ENCODE results near the gene ARHGEF6.
"Not testable (repeated sequence)": the region's sequence is repeated elsewhere in the genome, so short reads cannot be mapped to it uniquely, and the experiment has no call there.

The ARHGEF6 gene

GRCh38 chrX:136795132-136795531, 14.4 kb upstream of the ARHGEF6 start:
- H2AK5ac ChIP-seq (ENCODE audit: low read length, severe bottlenecking); H2BK5ac ChIP-seq (ENCODE audit: low read depth, low read length, poor library complexity, severe bottlenecking); H3K27me3 ChIP-seq (ENCODE audit: control insufficient read depth in 1 of 2, insufficient read depth in 1 of 2, low read length in 2 of 2); H3K36me3 ChIP-seq (ENCODE audit: control insufficient read depth in 1 of 2, insufficient read depth in 2 of 2, low read depth in 1 of 2, low read length in 2 of 2); H2AFZ ChIP-seq (ENCODE audit: low read depth, low read length); H2BK15ac ChIP-seq (ENCODE audit: low read depth, poor library complexity, severe bottlenecking); H3K27ac ChIP-seq (ENCODE audit: low read length, poor library complexity, severe bottlenecking); H3K4ac ChIP-seq (ENCODE audit: low read depth in 1 of 2, low read length in 2 of 2); H3K79me1 ChIP-seq (replicated peaks; ENCODE audit: low read length, poor library complexity, severe bottlenecking); H4K91ac ChIP-seq (ENCODE audit: low read length); H3K23ac ChIP-seq (ENCODE audit: low read length in 2 of 2); H3K14ac ChIP-seq (ENCODE audit: low read length in 2 of 2); H4K8ac ChIP-seq (ENCODE audit: low read length); H3K9me3 ChIP-seq (ENCODE audit: control insufficient read depth, low read length); H2BK12ac ChIP-seq (ENCODE audit: low read length in 2 of 2); H2BK120ac ChIP-seq (ENCODE audit: low read depth, low read length); H3K9ac ChIP-seq (ENCODE audit: low read length); H3K18ac ChIP-seq (ENCODE audit: low read depth in 1 of 2, low read length in 2 of 2); H3K4me2 ChIP-seq (ENCODE audit: low read length, poor library complexity, severe bottlenecking); H3K4me3 ChIP-seq (ENCODE audit: insufficient read depth in 1 of 2, low read depth in 1 of 2, low read length in 2 of 2); H3K4me1 ChIP-seq (ENCODE audit: control insufficient read depth, insufficient read depth, low read depth, low read length); DNase-seq: not testable (repeated sequence)
- no CpG with 5 or more reads among the region's 1 CpG for WGBS

DNA sequence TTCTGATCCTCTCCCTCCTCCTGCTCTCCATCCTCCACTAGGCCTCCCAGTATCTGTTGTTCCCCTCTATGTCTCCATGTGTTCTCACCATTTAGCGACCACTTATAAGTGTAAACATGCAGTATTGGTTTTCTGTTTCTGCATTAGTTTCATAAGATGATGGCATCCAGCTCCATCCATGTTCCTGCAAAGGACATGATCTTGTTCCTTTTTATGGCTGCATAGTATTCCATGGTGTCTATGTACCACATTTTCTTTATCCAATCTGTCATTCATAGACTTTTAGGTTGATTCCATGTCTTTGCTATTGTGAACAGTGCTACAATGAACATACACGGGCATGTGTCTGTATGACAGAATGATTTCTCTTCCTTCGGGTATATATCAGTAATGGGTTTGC, 13.9 kb upstream of the ARHGEF6 start:
- not testable (repeated sequence) for H3K27me3 ChIP-seq (ENCODE audit: control insufficient read depth in 1 of 2, insufficient read depth in 1 of 2, low read length in 2 of 2); H4K91ac ChIP-seq (ENCODE audit: low read length); H3K79me1 ChIP-seq (replicated peaks; ENCODE audit: low read length, poor library complexity, severe bottlenecking); H2AFZ ChIP-seq (ENCODE audit: low read depth, low read length); H3K4ac ChIP-seq (ENCODE audit: low read depth in 1 of 2, low read length in 2 of 2); H3K18ac ChIP-seq (ENCODE audit: low read depth in 1 of 2, low read length in 2 of 2); H3K4me1 ChIP-seq (ENCODE audit: control insufficient read depth, insufficient read depth, low read depth, low read length); H3K36me3 ChIP-seq (ENCODE audit: control insufficient read depth in 1 of 2, insufficient read depth in 2 of 2, low read depth in 1 of 2, low read length in 2 of 2); H3K9ac ChIP-seq (ENCODE audit: low read length); H2BK120ac ChIP-seq (ENCODE audit: low read depth, low read length); H3K14ac ChIP-seq (ENCODE audit: low read length in 2 of 2); DNase-seq; H2BK15ac ChIP-seq (ENCODE audit: low read depth, poor library complexity, severe bottlenecking); H3K4me3 ChIP-seq (ENCODE audit: insufficient read depth in 1 of 2, low read depth in 1 of 2, low read length in 2 of 2); H3K23ac ChIP-seq (ENCODE audit: low read length in 2 of 2); H2BK12ac ChIP-seq (ENCODE audit: low read length in 2 of 2); H3K27ac ChIP-seq (ENCODE audit: low read length, poor library complexity, severe bottlenecking); H2AK5ac ChIP-seq (ENCODE audit: low read length, severe bottlenecking); H3K9me3 ChIP-seq (ENCODE audit: control insufficient read depth, low read length); H4K8ac ChIP-seq (ENCODE audit: low read length); H2BK5ac ChIP-seq (ENCODE audit: low read depth, low read length, poor library complexity, severe bottlenecking); H3K4me2 ChIP-seq (ENCODE audit: low read length, poor library complexity, severe bottlenecking)
- no CpG with 5 or more reads among the region's 3 CpGs for WGBS

DNA sequence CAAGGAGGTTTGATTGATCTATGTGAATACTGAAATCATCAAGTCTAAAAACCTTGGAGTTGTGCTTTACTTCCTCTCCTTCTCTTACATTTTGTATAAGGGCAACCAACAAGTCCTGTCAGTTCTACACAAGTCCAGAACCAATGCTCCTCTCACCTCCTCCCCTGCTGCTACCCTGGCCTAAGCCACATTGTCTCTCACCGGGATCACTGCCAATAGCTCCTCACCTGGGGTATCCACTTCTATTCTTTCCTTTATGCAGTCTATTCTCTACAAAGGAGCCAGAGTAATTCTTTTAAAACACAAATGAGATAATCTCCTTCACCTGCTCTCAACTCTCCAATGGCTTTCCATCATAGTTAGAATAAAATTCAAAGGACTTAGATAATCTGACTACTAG, 13.3 kb upstream of the ARHGEF6 start:
- Histone ChIP-seq H2AK5ac (ENCODE audit: low read length, severe bottlenecking) (no peak overlapping the region), H3K4me1 (ENCODE audit: control insufficient read depth, insufficient read depth, low read depth, low read length) (no peaks in the 10 kb centered on the region), H3K36me3 (ENCODE audit: control insufficient read depth in 1 of 2, insufficient read depth in 2 of 2, low read depth in 1 of 2, low read length in 2 of 2) (no peaks in the 10 kb centered on the region), H3K14ac (ENCODE audit: low read length in 2 of 2) (no peak overlapping the region), H3K9me3 (ENCODE audit: control insufficient read depth, low read length) (peaks cover 5% of the 10 kb centered on the region), H3K27me3 (ENCODE audit: control insufficient read depth in 1 of 2, insufficient read depth in 1 of 2, low read length in 2 of 2) (no peaks in the 10 kb centered on the region), H4K8ac (ENCODE audit: low read length) (no peak overlapping the region), H3K4ac (ENCODE audit: low read depth in 1 of 2, low read length in 2 of 2) (no peak overlapping the region), H3K18ac (ENCODE audit: low read depth in 1 of 2, low read length in 2 of 2) (no peak overlapping the region), H3K23ac (ENCODE audit: low read length in 2 of 2) (no peak overlapping the region), H3K27ac (ENCODE audit: low read length, poor library complexity, severe bottlenecking) (no peak overlapping the region), H3K4me2 (ENCODE audit: low read length, poor library complexity, severe bottlenecking) (no peak overlapping the region), H3K79me1 (replicated peaks; ENCODE audit: low read length, poor library complexity, severe bottlenecking) (no peaks in the 10 kb centered on the region), H2BK120ac (ENCODE audit: low read depth, low read length) (no peak overlapping the region), H4K91ac (ENCODE audit: low read length) (no peak overlapping the region), H2BK5ac (ENCODE audit: low read depth, low read length, poor library complexity, severe bottlenecking) (no peak overlapping the region), H3K4me3 (ENCODE audit: insufficient read depth in 1 of 2, low read depth in 1 of 2, low read length in 2 of 2) (no peak overlapping the region), H2AFZ (ENCODE audit: low read depth, low read length) (no peak overlapping the region), H3K9ac (ENCODE audit: low read length) (no peak overlapping the region), H2BK15ac (ENCODE audit: low read depth, poor library complexity, severe bottlenecking) (no peak overlapping the region), H2BK12ac (ENCODE audit: low read length in 2 of 2) (no peak overlapping the region)
- WGBS = 90% methylated on average over 1 of the region's 1 CpG
- no peak for DNase-seq

GRCh38 chrX:136789856-136790255, 9.1 kb upstream of the ARHGEF6 start:
- Histone ChIP-seq H3K4me2 (ENCODE audit: low read length, poor library complexity, severe bottlenecking) (no peak overlapping the region), H2BK12ac (ENCODE audit: low read length in 2 of 2) (no peak overlapping the region), H3K4me1 (ENCODE audit: control insufficient read depth, insufficient read depth, low read depth, low read length) (no peaks in the 10 kb centered on the region), H3K79me1 (replicated peaks; ENCODE audit: low read length, poor library complexity, severe bottlenecking) (no peaks in the 10 kb centered on the region), H2AK5ac (ENCODE audit: low read length, severe bottlenecking) (no peak overlapping the region), H3K9ac (ENCODE audit: low read length) (no peak overlapping the region), H3K23ac (ENCODE audit: low read length in 2 of 2) (no peak overlapping the region), H2BK5ac (ENCODE audit: low read depth, low read length, poor library complexity, severe bottlenecking) (no peak overlapping the region), H3K14ac (ENCODE audit: low read length in 2 of 2) (no peak overlapping the region), H3K36me3 (ENCODE audit: control insufficient read depth in 1 of 2, insufficient read depth in 2 of 2, low read depth in 1 of 2, low read length in 2 of 2) (no peaks in the 10 kb centered on the region), H3K9me3 (ENCODE audit: control insufficient read depth, low read length) (peaks cover 2% of the 10 kb centered on the region), H4K91ac (ENCODE audit: low read length) (no peak overlapping the region), H2AFZ (ENCODE audit: low read depth, low read length) (no peak overlapping the region), H2BK15ac (ENCODE audit: low read depth, poor library complexity, severe bottlenecking) (no peak overlapping the region), H3K27me3 (ENCODE audit: control insufficient read depth in 1 of 2, insufficient read depth in 1 of 2, low read length in 2 of 2) (no peaks in the 10 kb centered on the region), H2BK120ac (ENCODE audit: low read depth, low read length) (no peak overlapping the region), H3K27ac (ENCODE audit: low read length, poor library complexity, severe bottlenecking) (no peak overlapping the region), H4K8ac (ENCODE audit: low read length) (no peak overlapping the region), H3K4me3 (ENCODE audit: insufficient read depth in 1 of 2, low read depth in 1 of 2, low read length in 2 of 2) (no peak overlapping the region), H3K4ac (ENCODE audit: low read depth in 1 of 2, low read length in 2 of 2) (no peak overlapping the region), H3K18ac (ENCODE audit: low read depth in 1 of 2, low read length in 2 of 2) (no peak overlapping the region)
- no peak for DNase-seq
- no CpG with 5 or more reads among the region's 4 CpGs for WGBS

Data from mesenchymal stem cell (in vitro differentiated cells and primary cell).